ENCODE data around the gene CEBPZOS. TPM values are rescaled to one million over a fixed set of nuclear protein-coding genes. Genes with fewer than 3 reads are reported as not detected.

The CEBPZOS gene
- total and polyA plus RNA-seq, 9 of the 15 experiments (the other 6 are each of a cell fraction or from before 2014, with no cell fraction given): 21.7 to 64.8 (median 46.7) TPM

DNA sequence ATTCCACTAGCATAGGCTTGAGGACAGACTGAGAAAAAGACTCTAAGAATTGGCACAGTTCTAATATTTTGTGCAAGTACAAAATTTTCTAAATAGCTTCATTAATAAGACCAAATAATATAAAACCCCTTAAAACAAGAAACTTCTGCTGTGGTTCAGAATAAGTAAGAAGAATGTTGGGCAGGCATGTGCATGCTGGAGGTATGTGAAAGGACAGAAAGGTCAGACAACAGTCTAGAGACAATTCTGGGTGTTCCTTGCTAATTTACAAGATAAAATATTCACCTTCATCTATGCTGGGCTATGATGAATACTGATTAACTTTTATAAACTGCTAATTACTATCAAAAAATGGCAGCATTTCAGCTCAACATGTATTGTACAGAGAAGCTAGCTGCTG lies 14.9 kb downstream of the CEBPZOS start (continued):
- no peak for TF ChIP-seq REST (IDR thresholded peaks at IDR 0.05; ENCODE audit: borderline replicate concordance)
- TF ChIP-seq REST (CRISPR knock-in tag; IDR thresholded peaks at IDR 0.05; ENCODE audit: low read depth): no peak
- no peak for TF ChIP-seq ZMIZ1 (IDR thresholded peaks at IDR 0.05; ENCODE audit: low read depth in 2 of 2, low read length in 2 of 2)
- no peak for TF ChIP-seq SP1 (CRISPR knock-in tag; IDR thresholded peaks at IDR 0.05)
- TF ChIP-seq DMBX1 (CRISPR knock-in tag; IDR thresholded peaks at IDR 0.05; ENCODE audit: borderline replicate concordance): no peak
